Measurements from ENCODE around the gene ACO2.

- TF ChIP-seq, protein P1, sequence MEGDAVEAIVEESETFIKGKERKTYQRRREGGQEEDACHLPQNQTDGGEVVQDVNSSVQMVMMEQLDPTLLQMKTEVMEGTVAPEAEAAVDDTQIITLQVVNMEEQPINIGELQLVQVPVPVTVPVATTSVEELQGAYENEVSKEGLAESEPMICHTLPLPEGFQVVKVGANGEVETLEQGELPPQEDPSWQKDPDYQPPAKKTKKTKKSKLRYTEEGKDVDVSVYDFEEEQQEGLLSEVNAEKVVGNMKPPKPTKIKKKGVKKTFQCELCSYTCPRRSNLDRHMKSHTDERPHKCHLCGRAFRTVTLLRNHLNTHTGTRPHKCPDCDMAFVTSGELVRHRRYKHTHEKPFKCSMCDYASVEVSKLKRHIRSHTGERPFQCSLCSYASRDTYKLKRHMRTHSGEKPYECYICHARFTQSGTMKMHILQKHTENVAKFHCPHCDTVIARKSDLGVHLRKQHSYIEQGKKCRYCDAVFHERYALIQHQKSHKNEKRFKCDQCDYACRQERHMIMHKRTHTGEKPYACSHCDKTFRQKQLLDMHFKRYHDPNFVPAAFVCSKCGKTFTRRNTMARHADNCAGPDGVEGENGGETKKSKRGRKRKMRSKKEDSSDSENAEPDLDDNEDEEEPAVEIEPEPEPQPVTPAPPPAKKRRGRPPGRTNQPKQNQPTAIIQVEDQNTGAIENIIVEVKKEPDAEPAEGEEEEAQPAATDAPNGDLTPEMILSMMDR (IDR thresholded peaks at IDR 0.05) = no peak
- no peak for TF ChIP-seq POLR2A (IDR thresholded peaks at IDR 0.05)
- no peak for TF ChIP-seq POLR2AphosphoS5 (IDR thresholded peaks at IDR 0.05)
These were observed 39.9 kb downstream of the ACO2 start for GRCh38 chr22:41508770-41509170.

All from prostate gland (tissue), 2 donors.